GM23248 (cell line): ENCODE measurements around the gene KRT3. TPM values are rescaled to one million over a fixed set of nuclear protein-coding genes. Genes with fewer than 3 reads are reported as not detected.

ENCODE experiments used
- DNase-seq: peaks from one replicate; pipeline ENCODE4 v3.0.0-alpha.2; 2015
- H2AFZ ChIP-seq: fragments of 200-600 bp; sonication (generic); 2 replicates; pipeline ENCODE4 v1.6.1; 2016; ENCODE audit warnings: antibody characterized with exemption
- H3F3A ChIP-seq: fragments of 200-600 bp; sonication (generic); 2 replicates; pipeline ENCODE4 v1.6.1; 2016; ENCODE audit warnings: mild to moderate bottlenecking, antibody characterized with exemption, mixed run types; ENCODE audit not compliant: insufficient read depth
- H3K27ac ChIP-seq: fragments of 200-600 bp; sonication (generic); 2 replicates; pipeline ENCODE4 v1.5.1; 2016; ENCODE audit warnings: mild to moderate bottlenecking
- H3K27me3 ChIP-seq: fragments of 200-600 bp; sonication (generic); replicated peaks from 2 replicates; pipeline ENCODE4 v1.6.1; 2016; ENCODE audit warnings: mild to moderate bottlenecking; ENCODE audit not compliant: insufficient read depth
- H3K36me3 ChIP-seq: fragments of 200-600 bp; sonication (generic); 2 replicates; pipeline ENCODE4 v1.6.1; 2016; ENCODE audit warnings: low read depth, mild to moderate bottlenecking
- H3K4me1 ChIP-seq: fragments of 200-600 bp; sonication (generic); 2 replicates; pipeline ENCODE4 v1.6.1; 2016; ENCODE audit warnings: mild to moderate bottlenecking; ENCODE audit not compliant: insufficient read depth
- H3K4me2 ChIP-seq: fragments of 200-600 bp; sonication (generic); one replicate; pipeline ENCODE4 v1.6.1; 2016; ENCODE audit warnings: mild to moderate bottlenecking; ENCODE audit not compliant: unreplicated experiment
- H3K4me3 ChIP-seq: fragments of 200-600 bp; sonication (generic); 2 replicates; pipeline ENCODE4 v1.5.1; 2016; ENCODE audit warnings: mild to moderate bottlenecking
- H3K79me2 ChIP-seq: fragments of 200-600 bp; sonication (generic); 2 replicates; pipeline ENCODE4 v1.6.1; 2016; ENCODE audit warnings: mild to moderate bottlenecking; ENCODE audit not compliant: insufficient read depth
- H3K9ac ChIP-seq: fragments of 200-600 bp; sonication (generic); 2 replicates; pipeline ENCODE4 v1.6.1; 2016; ENCODE audit warnings: mild to moderate bottlenecking
- H3K9me2 ChIP-seq: fragments of 200-600 bp; sonication (generic); 2 replicates; pipeline ENCODE4 v1.6.1; 2016; ENCODE audit warnings: mixed run types, mild to moderate bottlenecking, moderate library complexity; ENCODE audit not compliant: insufficient read depth
- H3K9me3 ChIP-seq: fragments of 200-600 bp; sonication (generic); one replicate; pipeline ENCODE4 v1.6.1; 2017; ENCODE audit warnings: low read depth
- H4K20me1 ChIP-seq: fragments of 200-600 bp; sonication (generic); 2 replicates; pipeline ENCODE4 v1.6.0; 2016; ENCODE audit not compliant: insufficient read depth
- EZH2 ChIP-seq: fragments of 200-600 bp; sonication (generic); IDR thresholded peaks from 2 replicates; pipeline ENCODE4 v1.6.1; 2018; ENCODE audit warnings: antibody characterized with exemption, mild to moderate bottlenecking; ENCODE audit not compliant: insufficient read depth, poor library complexity, severe bottlenecking
- EZH2phosphoT487 ChIP-seq: fragments of 200-600 bp; sonication (generic); IDR thresholded peaks from 2 replicates; pipeline ENCODE4 v1.6.1; 2018; ENCODE audit warnings: antibody characterized with exemption, moderate library complexity, mild to moderate bottlenecking, low read depth; ENCODE audit not compliant: insufficient read depth
- WGBS, 2 experiments: methylation state at CpG; one replicate each; pipeline ENCODE4 v1.1.6; 2015 to 2017; ENCODE audit warnings: low lambda C conversion rate in 2 of 2, low coverage in 1 of 2; ENCODE audit errors: missing lambda C conversion rate in 2 of 2; 5-methylcytosine and 5-hydroxymethylcytosine counted together
- in situ Hi-C: fragments of 300-500 bp; cut with MboI; formaldehyde crosslinking; loops from 2 replicates; pipeline ENCODE4 v1.15.0; 2020
- polyA plus RNA-seq: library from polyadenylated mRNA; unstranded; fragments of >200 nt; fragmentation: Nextera tagmentation; extraction: Ambion mirVana; gene quantifications from 2 replicates; pipeline ENCODE4 v1.2.1, GENCODE V29; 2016
- total RNA-seq: library from RNA; depleted of rRNA; stranded (reverse); fragments of >200 nt; shearing (Covaris generic); gene quantifications from 2 replicates; pipeline ENCODE4 v1.2.3, GENCODE V29; 2014

The KRT3 gene
- total and polyA plus RNA-seq, 2 experiments from 2014 or later: not detected

GRCh38 chr12:52800259-52800917 is 4.5 kb upstream of the KRT3 start:
- no peak overlapping the region for H3K9ac ChIP-seq
- no peaks in the 10 kb centered on the region for H4K20me1 ChIP-seq
- in situ Hi-C loops: no loop called here
- H3K9me3 ChIP-seq: no peaks in the 10 kb centered on the region
- H3K4me2 ChIP-seq: no peak overlapping the region
- no peak overlapping the region for H2AFZ ChIP-seq
- H3K4me1 ChIP-seq: peaks cover 28% of the 10 kb centered on the region
- no peaks in the 10 kb centered on the region for H3K79me2 ChIP-seq
- no peak overlapping the region for H3K27ac ChIP-seq
- no peaks in the 10 kb centered on the region for H3K27me3 ChIP-seq
- DNase-seq: no peak
- peaks cover 15% of the 10 kb centered on the region; the same call in 1 of the 2 replicates for H3F3A ChIP-seq
- no peak overlapping the region for H3K4me3 ChIP-seq
- TF ChIP-seq EZH2phosphoT487 (no peak), EZH2 (no peak)
- WGBS, 2 experiments: 79 to 89% methylated on average over 1 of the region's 1 CpG
- no peaks in the 10 kb centered on the region for H3K9me2 ChIP-seq
- no peaks in the 10 kb centered on the region for H3K36me3 ChIP-seq

- H2AFZ ChIP-seq: no peak overlapping the region
- H3K27me3 ChIP-seq: no peaks in the 10 kb centered on the region
- H3K27ac ChIP-seq: no peak overlapping the region
- H3K9me3 ChIP-seq: no peaks in the 10 kb centered on the region
- no peaks in the 10 kb centered on the region for H3K36me3 ChIP-seq
- DNase-seq: no peak
- in situ Hi-C loops: no loop called here
- no peaks in the 10 kb centered on the region for H4K20me1 ChIP-seq
- WGBS, 2 experiments: 65 to 68% methylated on average over 5 of the region's 5 CpGs
- H3F3A ChIP-seq: peaks cover 15% of the 10 kb centered on the region; the same call in 1 of the 2 replicates
- H3K79me2 ChIP-seq: no peaks in the 10 kb centered on the region
- no peak overlapping the region for H3K9ac ChIP-seq
- no peaks in the 10 kb centered on the region for H3K9me2 ChIP-seq
- TF ChIP-seq EZH2phosphoT487: no peak
- TF ChIP-seq EZH2: no peak
- H3K4me3 ChIP-seq: no peak overlapping the region
- no peak overlapping the region for H3K4me2 ChIP-seq
- peaks cover 32% of the 10 kb centered on the region for H3K4me1 ChIP-seq
Observed at GRCh38 chr12:52799505-52800211, 3.7 kb upstream of the KRT3 start.

DNA sequence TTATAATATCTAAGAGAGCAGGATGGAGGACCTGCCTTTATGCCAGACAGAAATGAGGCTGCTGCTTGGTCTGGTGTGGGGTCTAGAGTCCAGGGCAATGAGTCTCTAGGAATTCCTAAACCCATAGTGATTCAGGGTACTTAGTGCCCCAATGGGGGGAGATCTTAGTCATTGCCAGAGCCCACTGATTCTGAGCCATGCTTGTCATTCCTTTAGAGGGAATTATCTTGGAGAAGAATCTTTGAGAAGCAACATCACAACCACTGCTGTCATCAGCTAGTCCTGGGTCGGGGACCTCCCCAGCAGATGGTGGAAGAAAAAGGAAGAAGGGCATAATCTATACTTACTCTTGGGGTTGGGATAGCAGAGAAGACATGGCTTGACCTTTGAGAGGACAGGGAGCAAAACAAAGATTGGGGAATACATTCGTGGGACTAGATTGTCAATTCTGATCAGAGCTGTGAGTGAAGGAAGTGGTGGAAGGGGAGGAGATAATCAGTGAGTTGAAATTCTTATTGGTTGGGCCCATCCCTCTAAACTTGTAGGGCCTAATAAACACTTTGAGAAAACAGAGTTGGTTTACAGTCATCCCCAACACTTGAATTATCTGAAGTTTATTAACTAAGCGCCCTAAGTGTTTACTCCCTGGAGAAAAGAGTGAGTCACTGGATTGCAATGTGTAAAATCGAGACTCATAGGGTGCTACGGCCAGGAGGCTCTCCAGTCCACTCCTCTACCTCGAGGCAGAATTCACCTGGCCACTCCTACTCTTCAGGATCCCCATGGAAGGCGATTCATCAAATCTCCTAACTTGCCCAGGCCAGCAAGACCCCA is 3.0 kb upstream of the KRT3 start:
- Histone ChIP-seq H3K4me1 (peaks cover 38% of the 10 kb centered on the region), H4K20me1 (no peaks in the 10 kb centered on the region), H3K9me3 (no peaks in the 10 kb centered on the region), H3F3A (peaks cover 15% of the 10 kb centered on the region; the same call in 1 of the 2 replicates), H3K27ac (peak overlapping the region; percentile 58), H3K4me2 (peak overlapping the region; percentile 33), H3K9ac (no peak overlapping the region), H3K79me2 (no peaks in the 10 kb centered on the region), H3K9me2 (no peaks in the 10 kb centered on the region), H3K27me3 (no peaks in the 10 kb centered on the region), H2AFZ (no peak overlapping the region), H3K4me3 (no peak overlapping the region), H3K36me3 (no peaks in the 10 kb centered on the region)
- TF ChIP-seq EZH2phosphoT487: no peak
- 21 to 30% methylated on average over 7 of the region's 7 CpGs for WGBS, 2 experiments
- in situ Hi-C loops: no loop called here
- DNase-seq: peak; percentile 57

DNA sequence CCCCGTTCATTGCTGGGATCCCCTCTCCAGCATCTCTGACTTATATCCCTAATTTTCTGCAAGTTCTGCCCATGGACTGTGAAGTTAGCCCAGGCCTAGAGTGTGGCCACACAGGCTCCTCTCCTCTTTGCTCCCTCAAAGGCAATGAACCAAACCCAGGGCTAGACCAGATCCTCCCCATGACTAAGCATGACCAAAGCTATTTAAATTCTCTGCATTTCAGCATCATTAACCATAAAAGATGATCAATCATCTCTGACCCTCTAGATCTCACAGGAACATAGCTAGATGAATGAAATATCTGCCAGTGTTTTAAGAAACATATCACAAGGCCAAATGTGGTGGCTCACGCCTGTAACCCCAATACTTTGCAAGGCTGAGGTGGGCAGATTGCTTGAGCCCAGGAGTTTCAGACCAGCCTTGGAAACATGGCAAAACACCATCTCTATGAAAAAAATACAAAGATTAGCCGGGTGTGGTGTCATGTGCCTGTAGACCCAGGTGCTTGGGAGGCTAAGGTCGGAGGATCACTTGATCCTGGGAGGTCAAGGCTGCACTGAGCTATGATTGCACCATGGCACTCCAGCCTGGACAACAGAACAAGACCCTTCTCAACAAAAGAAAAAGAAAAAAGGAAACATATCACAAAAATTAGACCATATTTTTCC is 2.2 kb upstream of the KRT3 start:
- Histone ChIP-seq H3K9me2 (no peaks in the 10 kb centered on the region), H3F3A (peaks cover 15% of the 10 kb centered on the region; the same call in 1 of the 2 replicates), H3K9me3 (no peaks in the 10 kb centered on the region), H3K27ac (peak overlapping the region; percentile 58), H3K36me3 (no peaks in the 10 kb centered on the region), H2AFZ (no peak overlapping the region), H3K79me2 (no peaks in the 10 kb centered on the region), H3K4me1 (peaks cover 38% of the 10 kb centered on the region), H3K27me3 (0 out of 2 replicates have a peak, but pooled peaks cover under 1% of the 10 kb centered on the region), H3K9ac (no peak overlapping the region), H3K4me2 (peak overlapping the region; percentile 33), H3K4me3 (no peak overlapping the region), H4K20me1 (no peaks in the 10 kb centered on the region)
- DNase-seq: peak; percentile 89
- WGBS, 2 experiments: 51 to 60% methylated on average over 4 of the region's 4 CpGs
- in situ Hi-C loops: no loop called here
- 0 out of 2 replicates have a peak, but pooled peaks have one; percentile 52 for TF ChIP-seq EZH2phosphoT487
- no peak for TF ChIP-seq EZH2
